ENCODE results near the gene NOS1AP. TPM values are rescaled to one million over a fixed set of nuclear protein-coding genes. Genes with fewer than 3 reads are reported as not detected.

The NOS1AP gene
- total and polyA plus RNA-seq, 2 donors (not counting 3 experiments of a cell fraction or from before 2014, with no cell fraction given) = 1.3 to 5.4 TPM

DNA sequence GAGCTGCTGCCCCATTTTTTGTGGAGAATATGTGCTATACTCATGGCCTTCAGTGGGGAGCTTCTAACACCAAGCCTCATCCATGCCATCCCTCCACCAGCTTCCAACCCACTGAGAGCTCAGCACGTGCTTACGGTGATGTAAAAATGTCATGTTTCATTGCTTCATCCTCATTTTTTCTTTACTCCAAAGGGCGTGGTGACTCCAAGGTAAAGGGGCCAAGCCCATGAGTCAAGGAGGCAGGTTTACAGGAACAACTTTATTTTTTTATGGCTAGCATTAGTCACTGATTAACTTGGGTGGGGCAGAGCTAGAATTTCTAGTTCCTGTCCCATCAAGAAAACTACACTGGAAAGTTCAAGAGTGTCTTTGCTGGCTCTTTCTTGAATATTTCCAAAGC lies 311.9 kb downstream of the NOS1AP start, which contains the start of gene C1orf226:
TSS of gene C1orf226 (plus strand) at position 346 of the 400 bp plus-strand sequence. CDS start 174 bp downstream, outside the sequence.
- POLR2A ChIA-PET = no interaction called here
- DNase-seq (ENCODE audit: low read depth, low spot score) = no peak
- dilution Hi-C loops (cut with MboI; ENCODE audit: extremely low pct_ligation_motif_present, low sequenced_read_pairs) (no loop called here), intact Hi-C loops (cut with micrococcal nuclease) (no loop called here)
- Histone ChIP-seq H3K9ac (replicated peaks; ENCODE audit: extremely low read depth, insufficient read depth, low read length) (no peak within 1 kb of the TSS), H3K27ac (ENCODE audit: insufficient read depth, low read depth, low read length) (no peak within 1 kb of the TSS), H3K4me3 (replicated peaks in 1 of 3; ENCODE audit: insufficient read depth in 1 of 3, low read depth in 1 of 3, low read length in 3 of 3) (no peak within 1 kb of the TSS), H3K9me1 (replicated peaks; ENCODE audit: control insufficient read depth, extremely low read depth, insufficient read depth, low read length) (no peaks in the 10 kb centered on the region), H3K4me2 (ENCODE audit: insufficient read depth, low read length) (no peak within 1 kb of the TSS), H3K9me3 (replicated peaks; ENCODE audit: control insufficient read depth, insufficient read depth, low read length) (no peaks in the 10 kb centered on the region), H3K79me2 (ENCODE audit: control insufficient read depth, insufficient read depth, low read length) (no peaks in the 10 kb centered on the region), H3K27me3 (ENCODE audit: control insufficient read depth in 2 of 2, insufficient read depth in 2 of 2, low read length in 2 of 2) (no peaks in the 10 kb centered on the region), H3K36me3 (ENCODE audit: control insufficient read depth in 2 of 2, extremely low read depth in 1 of 2, insufficient read depth in 2 of 2, low read length in 2 of 2) (peaks cover 0 to 3% of the 10 kb centered on the region in 2 experiments), H3K4me1 (ENCODE audit: control insufficient read depth, extremely low read depth, insufficient read depth, low read length) (no peaks in the 10 kb centered on the region), H2AFZ (ENCODE audit: low read depth, low read length) (no peak within 1 kb of the TSS), H4K20me1 (replicated peaks; ENCODE audit: control insufficient read depth, extremely low read depth, insufficient read depth, low read length) (no peaks in the 10 kb centered on the region)
- CTCF ChIA-PET = interaction anchor here (1.0 to 2.2 kb wide), 5 partner anchors 9 to 325 kb away, joined by 3 to 14 read pairs (median 4); no protein-coding TSS in a partner anchor
- BruUV-seq (replicated peaks) = no TSS peak
- FAIRE-seq = no peak
- TF ChIP-seq EZH2 (IDR thresholded peaks at IDR 0.05; ENCODE audit: borderline replicate concordance, low read depth, low read length, severe bottlenecking) = no peak
- no peak for TF ChIP-seq MYC (IDR thresholded peaks at IDR 0.05; ENCODE audit: low read depth, low read length)
- TF ChIP-seq, protein P1, sequence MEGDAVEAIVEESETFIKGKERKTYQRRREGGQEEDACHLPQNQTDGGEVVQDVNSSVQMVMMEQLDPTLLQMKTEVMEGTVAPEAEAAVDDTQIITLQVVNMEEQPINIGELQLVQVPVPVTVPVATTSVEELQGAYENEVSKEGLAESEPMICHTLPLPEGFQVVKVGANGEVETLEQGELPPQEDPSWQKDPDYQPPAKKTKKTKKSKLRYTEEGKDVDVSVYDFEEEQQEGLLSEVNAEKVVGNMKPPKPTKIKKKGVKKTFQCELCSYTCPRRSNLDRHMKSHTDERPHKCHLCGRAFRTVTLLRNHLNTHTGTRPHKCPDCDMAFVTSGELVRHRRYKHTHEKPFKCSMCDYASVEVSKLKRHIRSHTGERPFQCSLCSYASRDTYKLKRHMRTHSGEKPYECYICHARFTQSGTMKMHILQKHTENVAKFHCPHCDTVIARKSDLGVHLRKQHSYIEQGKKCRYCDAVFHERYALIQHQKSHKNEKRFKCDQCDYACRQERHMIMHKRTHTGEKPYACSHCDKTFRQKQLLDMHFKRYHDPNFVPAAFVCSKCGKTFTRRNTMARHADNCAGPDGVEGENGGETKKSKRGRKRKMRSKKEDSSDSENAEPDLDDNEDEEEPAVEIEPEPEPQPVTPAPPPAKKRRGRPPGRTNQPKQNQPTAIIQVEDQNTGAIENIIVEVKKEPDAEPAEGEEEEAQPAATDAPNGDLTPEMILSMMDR (IDR thresholded peaks at IDR 0.05; ENCODE audit: extremely low read depth in 1 of 2, insufficient read depth in 1 of 2, low read depth in 1 of 2, low read length in 2 of 2) = no peak
- TF ChIP-seq POLR2A (IDR thresholded peaks at IDR 0.05; ENCODE audit: low read depth, low read length) = no peak
- no peak for TF ChIP-seq JUN (IDR thresholded peaks at IDR 0.05; ENCODE audit: borderline replicate concordance, insufficient read depth, insufficient read length, low read depth)
- no peak for TF ChIP-seq FOS (IDR thresholded peaks at IDR 0.05; ENCODE audit: borderline replicate concordance, insufficient read depth, low read length)
- TF ChIP-seq MAX (IDR thresholded peaks at IDR 0.05; ENCODE audit: insufficient read depth, insufficient read length) = no peak
- no peak for TF ChIP-seq GATA2 (IDR thresholded peaks at IDR 0.05; ENCODE audit: insufficient read depth, insufficient read length, low read depth, low read length)
- TF ChIP-seq POLR2AphosphoS5 (IDR thresholded peaks at IDR 0.05; ENCODE audit: insufficient read depth, low read depth, low read length) = no peak
